DMS153 (cell line): ENCODE data around the gene GOLGA5.
A peak's percentile ranks its signal among the peaks of the same experiment; 100 is the strongest.
"Not testable (repeated sequence)": the region's sequence is repeated elsewhere in the genome, so short reads cannot be mapped to it uniquely, and the experiment has no call there.

Source experiments
- DNase-seq: peaks from one replicate; lab custom pipeline; 2025; lab: John Stamatoyannopoulos, UW

The GOLGA5 gene

GRCh38 chr14:92780444-92781232 is 13.5 kb upstream of the GOLGA5 start:
- DNase-seq = no peak

- no peak for DNase-seq
Observed at GRCh38 chr14:92781350-92781749, 12.8 kb upstream of the GOLGA5 start.

DNA sequence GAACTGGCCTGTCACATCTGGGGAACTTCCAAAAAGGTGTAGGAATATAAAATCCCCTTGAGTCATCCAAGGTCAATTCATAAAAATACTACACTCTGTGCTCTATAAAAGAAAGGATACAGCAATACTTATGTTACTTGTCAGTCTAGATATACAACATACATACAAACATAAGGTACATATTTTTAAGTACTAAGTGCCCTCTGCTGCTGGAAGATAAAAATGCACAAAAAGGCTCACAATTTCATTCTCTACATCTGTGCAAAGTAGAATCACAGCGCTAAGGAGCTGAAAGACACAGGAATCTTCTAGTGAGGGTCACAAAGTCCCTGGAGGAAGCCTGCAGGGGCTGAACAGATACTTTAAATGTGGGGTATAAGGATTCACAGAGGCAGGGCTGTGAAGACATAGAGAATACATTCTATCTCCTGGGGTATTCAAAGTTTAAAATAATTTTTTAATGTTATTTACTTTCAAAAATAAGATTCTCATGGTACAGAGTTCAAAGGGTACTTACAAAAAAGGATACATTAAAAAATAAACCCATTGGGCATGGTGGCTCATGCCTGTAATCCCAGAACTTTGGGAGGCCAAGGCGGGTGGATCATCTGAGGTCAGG is 10.2 kb upstream of the GOLGA5 start:
- DNase-seq = peak; percentile 74

GRCh38 chr14:92785667-92786426 is 8.3 kb upstream of the GOLGA5 start:
- DNase-seq = no peak

GRCh38 chr14:92786427-92786756 is 7.7 kb upstream of the GOLGA5 start:
- no peak for DNase-seq

DNA sequence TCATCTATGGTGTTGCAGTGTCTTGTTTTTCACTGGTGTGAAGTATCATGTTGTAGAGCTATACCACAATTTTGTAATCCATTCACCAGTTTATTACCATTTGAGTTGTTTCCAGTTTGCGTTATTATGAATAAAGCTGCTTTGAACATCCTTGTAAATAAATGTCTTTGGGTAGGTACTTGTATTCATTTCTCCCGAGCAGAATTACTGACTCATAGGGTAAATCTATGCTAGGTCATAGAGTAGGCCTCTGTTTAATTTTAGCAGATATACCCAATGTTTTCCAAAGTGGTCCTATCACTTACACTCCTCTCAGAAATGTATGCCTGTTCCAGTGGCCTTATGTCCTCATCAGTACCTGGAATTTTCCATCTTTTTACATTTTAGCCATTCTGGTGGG is 6.6 kb upstream of the GOLGA5 start:
- no peak for DNase-seq

DNA sequence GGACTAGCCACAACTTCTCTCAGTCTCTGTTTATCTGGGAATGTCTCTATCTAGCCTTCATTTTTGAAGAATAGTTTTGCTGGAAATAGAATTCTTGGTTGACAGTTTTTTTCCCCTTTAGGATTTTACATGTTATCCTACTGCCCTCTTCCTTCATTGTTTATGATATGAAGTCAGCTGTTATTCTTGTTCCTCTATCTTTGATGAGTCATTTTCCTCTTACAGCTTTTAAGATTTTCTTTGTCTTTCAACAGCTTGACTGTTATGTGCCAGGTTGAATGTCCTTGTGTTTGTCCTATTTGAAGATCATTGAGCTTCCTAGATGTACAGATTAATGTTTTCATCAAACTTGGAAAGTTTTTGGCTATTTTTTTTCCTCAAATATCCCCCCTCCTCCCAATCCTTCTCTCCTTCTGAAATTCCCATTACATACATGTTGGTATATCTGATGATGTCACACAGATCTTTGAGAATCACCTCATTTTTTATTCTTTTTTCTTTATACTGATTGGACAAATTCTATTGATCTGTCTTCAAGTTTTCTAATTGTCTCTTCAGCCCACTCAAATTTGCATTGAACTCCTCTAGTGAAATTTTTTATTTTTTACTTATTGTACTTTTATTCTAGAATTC is 4.5 kb upstream of the GOLGA5 start:
- no peak for DNase-seq

DNA sequence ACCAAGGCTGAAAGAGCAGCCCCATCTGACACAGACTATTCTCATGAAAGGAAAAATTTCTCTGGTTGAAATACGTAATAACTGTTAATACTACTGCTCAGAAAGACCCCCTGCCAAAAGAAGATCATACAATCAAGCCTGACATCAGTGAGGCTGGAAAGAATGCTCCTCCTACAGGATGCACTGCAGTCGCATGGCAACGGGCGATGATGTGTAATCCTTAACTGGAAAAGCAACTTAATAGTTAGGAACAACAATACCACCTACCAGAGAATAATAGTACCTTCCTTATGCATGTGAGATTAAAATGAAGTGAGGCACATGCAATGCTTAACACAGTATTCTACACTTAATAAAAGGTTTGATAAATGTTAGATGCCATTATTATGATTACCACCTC is 1.2 kb upstream of the GOLGA5 start:
- no peak for DNase-seq

- DNase-seq = no peak
Observed at GRCh38 chr14:92794547-92794941, 439 bp downstream of the GOLGA5 start.

DNA sequence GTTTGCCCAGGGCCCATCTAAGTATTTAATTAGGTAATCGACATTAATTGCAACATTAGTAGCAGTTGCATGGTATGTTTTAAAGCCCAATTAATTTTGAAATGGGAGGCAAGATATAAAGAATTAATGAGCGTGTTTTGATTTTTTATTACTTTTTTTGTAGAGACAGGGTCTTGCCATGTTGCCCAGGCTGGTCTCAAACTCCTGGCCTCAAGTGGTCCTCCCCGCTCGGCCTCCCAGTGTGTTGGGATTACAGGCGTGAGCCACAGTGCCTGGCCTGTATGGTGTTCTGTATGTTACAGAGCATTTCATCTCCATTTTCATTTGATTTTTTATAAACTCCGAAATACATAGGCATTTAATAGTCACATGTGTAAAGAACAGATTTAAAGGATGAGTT is 856 bp downstream of the GOLGA5 start:
- no peak for DNase-seq

DNA sequence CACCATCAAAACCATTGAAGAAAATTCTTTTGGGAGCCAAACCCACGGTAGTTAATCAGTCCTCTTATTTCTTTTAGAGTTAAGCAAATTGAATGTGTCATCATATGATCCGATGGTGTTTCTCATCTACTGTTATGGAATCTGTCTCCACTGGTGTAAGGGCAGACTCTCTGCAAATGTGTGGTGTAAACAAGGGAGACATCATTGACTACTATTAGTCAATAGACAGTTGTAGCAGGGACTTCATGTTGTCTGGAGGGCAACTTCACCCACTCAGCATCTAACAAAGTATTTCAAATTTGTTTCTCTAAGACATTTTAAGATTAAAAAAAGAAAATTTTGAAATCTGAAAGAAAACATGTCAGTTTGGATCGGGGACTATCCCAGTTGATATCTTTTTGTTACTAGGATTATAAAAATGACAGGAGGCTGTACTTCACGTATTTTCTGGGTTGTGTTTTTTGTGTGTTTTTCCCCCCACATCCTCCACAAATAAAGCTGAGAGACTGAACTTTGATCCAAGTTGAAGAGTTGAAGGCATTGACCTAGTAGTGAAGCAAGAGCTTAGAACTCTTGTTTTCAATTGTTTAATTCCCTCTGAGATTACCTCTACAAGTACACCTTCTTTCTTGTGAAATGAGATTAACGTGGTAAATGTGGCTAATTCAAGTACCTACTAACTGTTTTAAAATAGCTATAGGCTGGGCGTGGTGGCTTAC is 4.0 kb downstream of the GOLGA5 start:
- no peak for DNase-seq

GRCh38 chr14:92798811-92799210 is 4.7 kb downstream of the GOLGA5 start:
- DNase-seq = no peak

DNA sequence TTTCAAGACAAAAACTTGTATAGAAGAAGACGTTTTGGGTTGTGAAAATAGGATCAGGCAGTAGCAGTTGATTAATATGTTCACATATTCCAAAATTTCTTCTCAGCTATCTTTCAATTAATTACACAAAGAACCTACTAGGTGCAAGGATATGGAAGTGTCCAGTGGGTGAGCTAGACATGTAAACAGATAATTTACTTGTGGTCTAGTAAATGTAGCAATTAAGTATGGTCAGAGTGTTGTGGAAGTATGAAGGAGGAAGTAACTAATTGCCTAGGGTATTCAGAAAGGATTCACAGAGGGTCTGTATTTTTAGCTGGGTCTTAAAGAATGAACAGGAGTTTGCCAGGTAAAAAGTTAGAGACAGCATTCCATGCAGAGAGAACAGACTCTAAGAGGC is 5.9 kb downstream of the GOLGA5 start:
- no peak for DNase-seq

- no peak for DNase-seq
Observed at GRCh38 chr14:92800525-92800924, 6.4 kb downstream of the GOLGA5 start.

GRCh38 chr14:92801917-92802316 is 7.8 kb downstream of the GOLGA5 start:
- no peak for DNase-seq

DNA sequence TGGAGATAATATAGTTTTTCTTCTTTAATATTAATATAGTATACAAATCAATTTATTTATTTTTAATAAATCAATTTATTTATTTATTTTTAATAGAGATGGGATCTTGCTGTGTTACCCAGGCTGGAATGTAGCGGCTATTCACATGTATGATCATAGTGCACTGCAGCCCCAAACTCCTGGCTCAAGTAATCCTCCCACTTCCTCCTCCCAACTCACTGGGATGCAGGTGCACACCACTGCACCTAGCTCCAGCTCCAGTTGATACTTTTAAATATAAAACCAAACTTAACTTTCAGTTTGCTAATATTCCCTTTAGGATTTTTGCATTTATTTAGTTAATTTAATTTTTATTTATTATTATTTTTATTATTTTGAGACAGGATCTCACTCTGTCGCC is 8.6 kb downstream of the GOLGA5 start:
- no peak for DNase-seq

DNA sequence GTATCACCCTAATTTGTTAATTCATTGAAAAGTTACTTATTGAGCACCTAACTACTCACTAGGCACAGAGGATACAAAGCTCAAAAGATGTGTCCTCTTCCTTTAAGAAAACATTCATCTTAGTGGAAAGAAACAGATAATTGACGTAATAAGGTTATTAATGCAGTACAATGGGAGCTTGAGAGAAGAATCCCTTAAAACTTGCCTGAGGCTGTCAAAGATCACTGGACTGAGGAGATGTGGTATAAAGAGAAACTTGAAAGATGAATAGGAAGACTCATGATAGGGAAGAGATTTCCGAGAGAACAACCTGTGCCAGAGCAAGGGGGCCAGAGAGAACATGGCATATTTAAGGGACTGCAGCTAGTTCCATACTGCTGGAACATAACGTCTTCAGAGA is 19.1 kb downstream of the GOLGA5 start:
- no peak for DNase-seq

- no peak for DNase-seq
Observed at GRCh38 chr14:92819011-92819597, 25.0 kb downstream of the GOLGA5 start.

DNA sequence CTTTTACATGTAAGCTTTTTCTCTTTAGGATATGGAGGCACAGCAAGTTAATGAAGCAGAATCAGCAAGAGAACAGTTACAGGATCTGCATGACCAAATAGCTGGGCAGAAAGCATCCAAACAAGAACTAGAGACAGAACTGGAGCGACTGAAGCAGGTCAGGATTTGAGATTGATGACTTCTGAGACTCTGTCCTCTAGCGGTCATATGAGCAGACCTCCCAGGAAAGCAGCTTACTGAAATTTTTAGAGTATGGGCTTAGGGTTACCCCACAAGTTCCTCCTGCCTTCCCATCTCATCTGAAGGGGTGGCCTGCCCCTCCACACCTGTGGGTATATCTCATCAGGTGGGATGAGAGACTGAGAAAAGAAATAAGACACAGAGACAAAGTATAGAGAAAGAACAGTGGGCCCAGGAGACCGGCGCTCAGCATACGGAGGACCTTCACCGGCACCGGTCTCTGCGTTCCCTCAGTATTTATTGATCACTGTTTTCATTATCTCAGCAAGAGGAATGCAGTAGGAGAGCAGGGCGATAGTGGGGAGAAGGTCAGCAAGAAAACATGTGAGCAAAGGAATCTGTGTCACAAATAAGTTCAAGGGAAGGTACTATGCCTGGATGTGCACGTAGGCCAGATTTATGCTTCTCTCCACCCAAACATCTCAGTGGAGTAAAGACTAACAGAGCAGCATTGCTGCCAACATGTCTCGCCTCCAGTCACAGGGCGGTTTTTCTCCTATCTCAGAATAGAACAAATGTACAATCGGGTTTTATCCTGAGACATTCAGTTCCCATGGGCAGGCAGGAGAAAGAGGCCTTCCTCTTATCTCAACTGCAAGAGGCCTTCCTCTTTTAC is 25.8 kb downstream of the GOLGA5 start:
- not testable (repeated sequence) for DNase-seq

GRCh38 chr14:92820536-92820840 is 26.4 kb downstream of the GOLGA5 start:
- not testable (repeated sequence) for DNase-seq

GRCh38 chr14:92830902-92831301 is 36.8 kb downstream of the GOLGA5 start:
- DNase-seq = no peak
